K562 (cell line): Measurements from ENCODE around the gene MAP2. TPM values are rescaled to one million over a fixed set of nuclear protein-coding genes. Genes with fewer than 3 reads are reported as not detected.

Experiments used
- ATAC-seq: fragments of 200-7000 bp; cut with Tn5 transposase; 3 replicates; pipeline ENCODE4 v1.9.1; 2020; ENCODE audit warnings: moderate library complexity
- BruUV-seq: library from RNA; stranded (reverse); fragments of 400-500 nt; replicated peaks from 2 replicates; lab custom pipeline; 2021; lab: Mats Ljungman, UMichigan
- CTCF ChIA-PET: fragments of 300-600 bp; formaldehyde crosslinking; extraction: SDS; loops from one replicate; lab custom pipeline; 2021; ENCODE audit warnings: low intra/inter-chr PET ratio; lab: Yijun Ruan, JAX
- POLR2A ChIA-PET: fragments of 300-600, 350-650 bp; sonication (Branson Sonifier 250); formaldehyde crosslinking; extraction: SDS; loops from one replicate; lab custom pipeline; 2021; ENCODE audit warnings: antibody characterized with exemption, inconsistent platforms; lab: Yijun Ruan, JAX
- DNase-seq, 4 experiments: peaks; one replicate each; pipeline versions ENCODE4 v3.0.0 to v3.0.0-alpha.2; 2011 to 2018; ENCODE audit warnings: low spot score in 3 of 4, mixed read lengths in 3 of 4; ENCODE audit errors: extremely low read depth in 1 of 4
- FAIRE-seq: peaks from 2 replicates; lab custom pipeline; 2011; peaks lifted over from hg19 to GRCh38; lab: Jason Lieb, UNC
- H2AFZ ChIP-seq: 2 replicates; pipeline ENCODE4 v1.6.0; 2011; ENCODE audit warnings: low read depth, low read length, control low read depth, inconsistent platforms
- H3K27ac ChIP-seq: fragments of 200-600 bp; 3 replicates; pipeline ENCODE4 v1.8.0; 2011; ENCODE audit warnings: low read depth, mild to moderate bottlenecking, control low read depth, inconsistent platforms, low read length, moderate library complexity, mixed read lengths; ENCODE audit errors: extremely low read depth
- H3K27me3 ChIP-seq, 2 experiments: fragments of 300-600 bp in 1 of 2; 2 replicates in 1 of 2; 3 replicates in 1 of 2; pipeline versions ENCODE4 v1.6.0 to v1.8.0; 2011; ENCODE audit warnings: inconsistent platforms in 2 of 2, low read length in 2 of 2, mild to moderate bottlenecking in 1 of 2, mixed read lengths in 1 of 2, moderate library complexity in 1 of 2; ENCODE audit not compliant: control insufficient read depth in 2 of 2, insufficient read depth in 2 of 2
- H3K36me3 ChIP-seq: fragments of 300-600 bp; 3 replicates; pipeline ENCODE4 v1.8.0; 2011; ENCODE audit warnings: mild to moderate bottlenecking, low read length, inconsistent platforms; ENCODE audit not compliant: control insufficient read depth, insufficient read depth
- H3K4me1 ChIP-seq, 2 experiments: fragments of 200-600 bp in 1 of 2; replicated peaks in 1 of 2; 2 replicates in 1 of 2; 3 replicates in 1 of 2; pipeline versions ENCODE4 v1.5.1 to v1.8.0; 2011; ENCODE audit warnings: inconsistent platforms in 2 of 2, low read length in 2 of 2, mild to moderate bottlenecking in 1 of 2, mixed read lengths in 1 of 2, moderate library complexity in 1 of 2; ENCODE audit not compliant: control insufficient read depth in 2 of 2, insufficient read depth in 2 of 2
- H3K4me2 ChIP-seq: 2 replicates; pipeline ENCODE4 v1.6.1; 2011; ENCODE audit warnings: low read length, control low read depth, inconsistent platforms, mixed read lengths; ENCODE audit not compliant: insufficient read depth
- H3K4me3 ChIP-seq: fragments of 200-600 bp; sonication (generic), shearing (Covaris generic); 2 replicates; pipeline ENCODE4 v1.5.1; 2016; ENCODE audit warnings: control low read depth, inconsistent platforms
- H3K79me2 ChIP-seq: fragments of 200-600 bp; 3 replicates; pipeline ENCODE4 v1.8.0; 2011; ENCODE audit warnings: low read length, inconsistent platforms; ENCODE audit not compliant: control insufficient read depth, insufficient read depth
- H3K9ac ChIP-seq, 2 experiments: 2 replicates each; pipeline versions ENCODE4 v1.6.0 to v1.6.1; 2011; ENCODE audit warnings: low read depth in 2 of 2, low read length in 2 of 2, control low read depth in 1 of 2, inconsistent platforms in 1 of 2, mild to moderate bottlenecking in 1 of 2, mixed read lengths in 1 of 2; ENCODE audit not compliant: insufficient read depth in 1 of 2
- H3K9me1 ChIP-seq: one replicate; pipeline ENCODE4 v1.6.0; 2011; ENCODE audit warnings: inconsistent platforms, mild to moderate bottlenecking, low read length, moderate library complexity; ENCODE audit not compliant: control insufficient read depth, insufficient read depth
- H3K9me3 ChIP-seq: replicated peaks from 2 replicates; pipeline ENCODE4 v1.5.1; 2011; ENCODE audit warnings: low read depth, low read length, inconsistent platforms; ENCODE audit not compliant: control insufficient read depth, insufficient read depth
- H4K20me1 ChIP-seq: replicated peaks from 2 replicates; pipeline ENCODE4 v1.6.1; 2011; ENCODE audit warnings: low read length, inconsistent platforms, mixed read lengths; ENCODE audit not compliant: control insufficient read depth, insufficient read depth
- ELF2 ChIP-seq: fragments of 250-450 bp; sonication (Bioruptor Pico); IDR thresholded peaks from 2 replicates; pipeline ENCODE4 v1.5.0; 2021; ENCODE audit warnings: mild to moderate bottlenecking
- EP300 ChIP-seq: IDR thresholded peaks from 2 replicates; pipeline ENCODE4 v1.6.1; 2012; ENCODE audit warnings: low read length, improper control_type of control experiment
- EZH2 ChIP-seq: IDR thresholded peaks from 2 replicates; pipeline ENCODE4 v1.6.1; 2012; ENCODE audit warnings: low read depth, mild to moderate bottlenecking, inconsistent platforms, low read length, borderline replicate concordance
- NCOA4 ChIP-seq: fragments of 450-650 bp; IDR thresholded peaks from 2 replicates; pipeline ENCODE4 v1.6.1; 2018; ENCODE audit warnings: mild to moderate bottlenecking; ENCODE audit not compliant: partially characterized antibody
- XRCC5 ChIP-seq: fragments of 200-400 bp; formaldehyde crosslinking; IDR thresholded peaks from 2 replicates; pipeline ENCODE4 v1.6.1; 2017; ENCODE audit warnings: low read depth, mild to moderate bottlenecking, low read length
- WGBS: fragments of 100-300 bp; shearing (Covaris generic); methylation state at CpG from one replicate; pipeline ENCODE4 v1.1.6; 2016; ENCODE audit warnings: low coverage, mixed read lengths; ENCODE audit not compliant: insufficient coverage; ENCODE audit errors: missing lambda C conversion rate; 5-methylcytosine and 5-hydroxymethylcytosine counted together
- in situ Hi-C: fragments of 300-500 bp; cut with MboI; formaldehyde crosslinking; loops from 4 replicates; pipeline ENCODE4 v1.15.0; 2018; ENCODE audit warnings: inconsistent platforms, mixed read lengths
- intact Hi-C: fragments of 100-400 bp; cut with micrococcal nuclease; formaldehyde crosslinking; loops from 2 replicates; pipeline ENCODE4 v1.14.2; 2022
- polyA plus RNA-seq, 8 experiments: library from polyadenylated mRNA; depleted of rRNA in 4 of 8; stranded (reverse) in 5 of 8; unstranded in 3 of 8; fragments of >200 nt; fragmentation: Nextera tagmentation in 2 of 8; fragmentation: Illumina TruSeq in 1 of 8; extraction: Ambion mirVana in 2 of 8; extraction: Trizol in 1 of 8; gene quantifications; 2 replicates each; pipeline versions ENCODE4 v1.2.1 to v1.2.3, GENCODE V29; 2011 to 2014; ENCODE audit warnings: inconsistent platforms in 1 of 8, missing spikeins in 1 of 8
- total RNA-seq, 7 experiments: library from RNA; depleted of rRNA in 6 of 7; stranded (reverse); fragments of >200 nt in 6 of 7; fragmentation: Illumina TruSeq in 2 of 7; extraction: Trizol in 2 of 7; gene quantifications; 2 replicates each; pipeline versions ENCODE4 v1.2.1 to v1.2.3, GENCODE V29; 2011 to 2021; ENCODE audit warnings: low replicate concordance in 1 of 7
- TF ChIP-seq, protein P1 (sequence below): fragments of 450-650 bp; IDR thresholded peaks from 2 replicates; pipeline ENCODE4 v1.7.0; 2016; ENCODE audit warnings: borderline replicate concordance

MAP2 gene
- total and polyA plus RNA-seq, 9 of the 15 experiments (the other 6 are each of a cell fraction or from before 2014, with no cell fraction given), result 0.13 TPM; not detected in 8

DNA sequence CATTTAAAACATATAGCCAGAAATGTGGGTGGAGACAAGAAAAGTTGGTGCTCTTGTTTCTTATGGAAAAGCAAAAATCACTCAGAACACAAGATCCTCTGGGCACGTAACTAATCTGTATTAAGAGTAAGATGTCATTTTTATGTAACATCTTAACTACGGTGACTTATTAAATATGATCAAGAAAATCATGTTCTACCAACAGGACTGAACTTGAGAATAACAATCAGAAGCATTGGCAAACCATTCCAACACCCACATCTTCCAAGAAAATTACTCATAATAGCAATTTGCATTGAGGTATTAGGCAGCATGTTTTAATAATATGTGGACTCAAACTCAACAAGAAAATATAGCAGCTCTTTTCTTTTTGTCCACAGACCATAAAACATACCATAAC, 21.6 kb downstream of the MAP2 start (continued):
- TF ChIP-seq, protein P1, sequence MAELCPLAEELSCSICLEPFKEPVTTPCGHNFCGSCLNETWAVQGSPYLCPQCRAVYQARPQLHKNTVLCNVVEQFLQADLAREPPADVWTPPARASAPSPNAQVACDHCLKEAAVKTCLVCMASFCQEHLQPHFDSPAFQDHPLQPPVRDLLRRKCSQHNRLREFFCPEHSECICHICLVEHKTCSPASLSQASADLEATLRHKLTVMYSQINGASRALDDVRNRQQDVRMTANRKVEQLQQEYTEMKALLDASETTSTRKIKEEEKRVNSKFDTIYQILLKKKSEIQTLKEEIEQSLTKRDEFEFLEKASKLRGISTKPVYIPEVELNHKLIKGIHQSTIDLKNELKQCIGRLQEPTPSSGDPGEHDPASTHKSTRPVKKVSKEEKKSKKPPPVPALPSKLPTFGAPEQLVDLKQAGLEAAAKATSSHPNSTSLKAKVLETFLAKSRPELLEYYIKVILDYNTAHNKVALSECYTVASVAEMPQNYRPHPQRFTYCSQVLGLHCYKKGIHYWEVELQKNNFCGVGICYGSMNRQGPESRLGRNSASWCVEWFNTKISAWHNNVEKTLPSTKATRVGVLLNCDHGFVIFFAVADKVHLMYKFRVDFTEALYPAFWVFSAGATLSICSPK, result no peak
- TF ChIP-seq EZH2 (no peak), XRCC5 (no peak), ELF2 (no peak)

DNA sequence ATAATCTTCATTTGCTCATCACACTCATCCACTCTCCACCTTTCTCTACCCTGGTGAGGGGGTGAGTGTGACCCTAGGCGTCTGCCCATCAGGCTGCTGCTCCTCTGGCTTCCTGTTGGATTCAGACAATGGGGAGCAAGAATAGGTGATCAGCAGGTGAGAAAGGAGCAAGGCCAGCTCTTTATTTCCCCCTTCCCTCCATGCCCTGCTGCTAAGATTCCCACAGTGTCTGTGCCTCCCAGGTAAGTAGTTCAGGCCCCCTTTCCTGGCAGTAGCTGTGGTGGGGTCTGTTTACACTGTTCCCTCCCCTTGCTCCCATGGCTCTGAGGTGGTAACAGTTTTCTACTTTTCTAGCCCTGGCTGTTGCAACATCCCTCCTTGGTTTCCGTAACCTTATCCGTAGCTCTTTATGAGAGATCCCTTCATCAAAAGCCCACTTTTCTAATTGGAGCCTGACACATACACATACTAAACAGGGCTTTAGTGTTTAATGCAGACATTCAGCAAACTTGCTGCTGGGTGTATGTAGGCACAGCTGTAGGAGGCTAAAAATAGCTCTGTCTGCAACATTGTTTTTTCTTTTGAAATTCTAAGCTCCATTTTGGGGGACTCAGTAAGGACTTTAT, 27.5 kb downstream of the MAP2 start:
- H4K20me1 ChIP-seq, result no peaks in the 10 kb centered on the region
- ChIA-PET CTCF (no interaction called here), POLR2A (no interaction called here)
- intact Hi-C loops, result no loop called here
- no peak for FAIRE-seq
- DNase-seq, result no peak
- H3K27ac ChIP-seq, result no peak overlapping the region
- 0% methylated on average over 2 of the region's 3 CpGs for WGBS
- no peaks in the 10 kb centered on the region for H3K36me3 ChIP-seq
- no peaks in the 10 kb centered on the region for H3K27me3 ChIP-seq
- no peak overlapping the region for H3K4me3 ChIP-seq
- no peaks in the 10 kb centered on the region for H3K9me3 ChIP-seq
- no peak overlapping the region for H2AFZ ChIP-seq
- in situ Hi-C loops, result no loop called here
- BruUV-seq, result no TSS peak
- H3K9ac ChIP-seq, result no peak overlapping the region
- H3K4me1 ChIP-seq, result no peaks in the 10 kb centered on the region
- H3K4me2 ChIP-seq, result no peak overlapping the region
- H3K79me2 ChIP-seq, result no peaks in the 10 kb centered on the region
- TF ChIP-seq EP300 (no peak), NCOA4 (no peak)
- ATAC-seq, result no peak
- no peaks in the 10 kb centered on the region for H3K9me1 ChIP-seq
